Mesenchymal stem cell (in vitro differentiated cells and primary cell): ENCODE data around the gene BOC.

Experiments used
- DNase-seq: peaks from one replicate; pipeline ENCODE4 v3.0.0-alpha.2; 2013
- H2AFZ ChIP-seq: one replicate; pipeline ENCODE4 v1.6.1; 2013; ENCODE audit warnings: low read depth, mild to moderate bottlenecking, control low read depth, inconsistent platforms, low read length, moderate library complexity
- H2AK5ac ChIP-seq: 2 replicates; pipeline ENCODE4 v1.6.1; 2013; ENCODE audit warnings: low read length, moderate library complexity, mild to moderate bottlenecking, inconsistent platforms; ENCODE audit not compliant: severe bottlenecking
- H2BK120ac ChIP-seq: one replicate; pipeline ENCODE4 v1.6.1; 2013; ENCODE audit warnings: low read depth, mild to moderate bottlenecking, inconsistent platforms, low read length, moderate library complexity
- H2BK12ac ChIP-seq, 2 experiments: one replicate each; pipeline ENCODE4 v1.6.1; 2013; ENCODE audit warnings: inconsistent platforms in 2 of 2, low read length in 2 of 2, mild to moderate bottlenecking in 2 of 2, moderate library complexity in 2 of 2, control low read depth in 1 of 2
- H2BK15ac ChIP-seq: one replicate; pipeline ENCODE4 v1.6.1; 2013; ENCODE audit warnings: mild to moderate bottlenecking, low read depth, inconsistent platforms; ENCODE audit not compliant: poor library complexity, severe bottlenecking
- H2BK5ac ChIP-seq: 2 replicates; pipeline ENCODE4 v1.6.1; 2013; ENCODE audit warnings: low read depth, mild to moderate bottlenecking, low read length, control low read depth, inconsistent platforms; ENCODE audit not compliant: poor library complexity, severe bottlenecking
- H3K14ac ChIP-seq, 2 experiments: one replicate each; pipeline ENCODE4 v1.6.1; 2013; ENCODE audit warnings: inconsistent platforms in 2 of 2, low read length in 2 of 2, control low read depth in 1 of 2, mild to moderate bottlenecking in 1 of 2, moderate library complexity in 1 of 2
- H3K18ac ChIP-seq, 2 experiments: one replicate each; pipeline ENCODE4 v1.6.1; 2013; ENCODE audit warnings: inconsistent platforms in 2 of 2, low read length in 2 of 2, control low read depth in 1 of 2, low read depth in 1 of 2, mild to moderate bottlenecking in 1 of 2
- H3K23ac ChIP-seq, 2 experiments: one replicate each; pipeline ENCODE4 v1.6.1; 2013; ENCODE audit warnings: inconsistent platforms in 2 of 2, low read length in 2 of 2, mild to moderate bottlenecking in 2 of 2, moderate library complexity in 2 of 2, control low read depth in 1 of 2
- H3K27ac ChIP-seq: 2 replicates; pipeline ENCODE4 v1.5.1; 2013; ENCODE audit warnings: mild to moderate bottlenecking, moderate library complexity, low read length, control low read depth, inconsistent platforms; ENCODE audit not compliant: poor library complexity, severe bottlenecking
- H3K27me3 ChIP-seq, 2 experiments: 2 replicates each; pipeline versions ENCODE4 v1.6.1 to v1.7.0; 2013; ENCODE audit warnings: low read length in 2 of 2, mild to moderate bottlenecking in 2 of 2, moderate library complexity in 2 of 2, control low read depth in 1 of 2, inconsistent platforms in 1 of 2; ENCODE audit not compliant: control insufficient read depth in 1 of 2, insufficient read depth in 1 of 2
- H3K36me3 ChIP-seq, 2 experiments: 2 replicates each; pipeline versions ENCODE4 v1.6.1 to v1.7.0; 2013; ENCODE audit warnings: low read length in 2 of 2, control low read depth in 1 of 2, inconsistent platforms in 1 of 2, low read depth in 1 of 2, mild to moderate bottlenecking in 1 of 2; ENCODE audit not compliant: insufficient read depth in 2 of 2, control insufficient read depth in 1 of 2
- H3K4ac ChIP-seq, 2 experiments: one replicate each; pipeline ENCODE4 v1.6.1; 2013; ENCODE audit warnings: inconsistent platforms in 2 of 2, low read length in 2 of 2, mild to moderate bottlenecking in 2 of 2, moderate library complexity in 2 of 2, control low read depth in 1 of 2, low read depth in 1 of 2
- H3K4me1 ChIP-seq: 2 replicates; pipeline ENCODE4 v1.6.1; 2013; ENCODE audit warnings: low read depth, low read length, control low read depth; ENCODE audit not compliant: control insufficient read depth, insufficient read depth
- H3K4me2 ChIP-seq: 2 replicates; pipeline ENCODE4 v1.6.1; 2013; ENCODE audit warnings: low read length, mild to moderate bottlenecking, inconsistent platforms; ENCODE audit not compliant: poor library complexity, severe bottlenecking
- H3K4me3 ChIP-seq, 2 experiments: 2 replicates each; pipeline versions ENCODE4 v1.5.1 to v1.7.0; 2013; ENCODE audit warnings: low read length in 2 of 2, mild to moderate bottlenecking in 2 of 2, control low read depth in 1 of 2, low read depth in 1 of 2; ENCODE audit not compliant: insufficient read depth in 1 of 2
- H3K79me1 ChIP-seq: replicated peaks from 2 replicates; pipeline ENCODE4 v1.6.1; 2013; ENCODE audit warnings: mild to moderate bottlenecking, control low read depth, low read length, inconsistent platforms; ENCODE audit not compliant: poor library complexity, severe bottlenecking
- H3K9ac ChIP-seq: 2 replicates; pipeline ENCODE4 v1.7.0; 2013; ENCODE audit warnings: mild to moderate bottlenecking, low read length, moderate library complexity
- H3K9me3 ChIP-seq: 2 replicates; pipeline ENCODE4 v1.7.0; 2013; ENCODE audit warnings: mild to moderate bottlenecking, low read length; ENCODE audit not compliant: control insufficient read depth
- H4K8ac ChIP-seq: one replicate; pipeline ENCODE4 v1.6.1; 2013; ENCODE audit warnings: inconsistent platforms, mild to moderate bottlenecking, low read length, moderate library complexity
- H4K91ac ChIP-seq: one replicate; pipeline ENCODE4 v1.6.1; 2013; ENCODE audit warnings: mild to moderate bottlenecking, low read length, inconsistent platforms
- WGBS: methylation state at CpG from one replicate; pipeline ENCODE4 v1.1.7; 2013; ENCODE audit warnings: mixed read lengths; 5-methylcytosine and 5-hydroxymethylcytosine counted together

The BOC gene

DNA sequence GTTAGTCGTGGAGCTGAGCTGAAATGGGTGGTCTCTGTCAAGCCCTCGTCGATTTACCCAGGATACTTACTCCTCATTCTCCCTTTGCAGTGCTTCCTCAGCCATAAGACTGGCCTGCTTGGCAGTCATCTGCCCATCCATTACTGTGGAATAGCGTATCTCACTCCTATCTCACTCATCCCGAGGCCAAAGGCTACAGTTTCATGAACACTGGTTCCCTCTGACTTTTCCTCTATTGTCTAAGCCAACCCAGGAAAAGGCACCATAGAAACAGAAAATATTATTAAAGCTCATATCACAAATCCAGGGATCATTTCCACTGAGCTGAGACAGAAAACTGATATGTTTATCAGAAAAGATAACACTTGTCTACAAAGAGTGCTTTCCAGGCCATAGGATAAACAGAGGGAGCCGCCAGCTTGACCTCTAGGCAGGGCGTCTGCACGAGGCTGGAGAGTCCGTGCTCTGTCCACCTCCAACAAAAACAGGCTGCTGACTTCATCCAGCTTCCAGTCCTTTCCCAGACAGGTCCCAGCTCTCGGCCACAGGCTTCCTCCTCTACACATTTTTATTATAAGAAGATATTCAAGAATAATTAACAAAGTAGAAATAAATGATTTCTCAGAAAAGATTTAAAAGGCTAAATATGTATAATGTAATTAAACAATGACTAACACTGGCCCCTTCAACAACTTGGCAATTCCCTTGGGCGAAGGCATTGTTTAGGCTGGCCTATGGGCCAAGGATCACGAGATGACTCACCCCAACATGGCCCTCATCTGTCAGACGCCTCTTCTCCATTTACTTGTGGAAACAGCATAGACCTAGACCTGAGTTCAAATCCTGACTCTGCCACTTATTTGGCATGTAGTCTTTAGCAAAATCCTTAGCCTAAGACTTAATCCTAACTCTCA lies 27.4 kb upstream of the BOC start:
- no peak overlapping the region for H3K27ac ChIP-seq
- H3K4ac ChIP-seq = peak overlapping the region in 1 of 2 experiments; percentile 68
- peaks cover 25% of the 10 kb centered on the region for H3K9me3 ChIP-seq
- no peak overlapping the region for H4K8ac ChIP-seq
- H2BK120ac ChIP-seq = no peak overlapping the region
- H2BK15ac ChIP-seq = no peak overlapping the region
- H3K18ac ChIP-seq = no peak overlapping the region
- H3K79me1 ChIP-seq = no peaks in the 10 kb centered on the region
- H2AFZ ChIP-seq = no peak overlapping the region
- H4K91ac ChIP-seq = no peak overlapping the region
- H3K4me3 ChIP-seq = no peak overlapping the region
- H3K36me3 ChIP-seq = no peaks in the 10 kb centered on the region
- H2AK5ac ChIP-seq = peak overlapping the region; percentile 12
- H2BK12ac ChIP-seq = peak overlapping the region in 1 of 2 experiments; percentile 67
- H3K23ac ChIP-seq = peak overlapping the region in 1 of 2 experiments; percentile 25
- no peak overlapping the region for H2BK5ac ChIP-seq
- no peak overlapping the region for H3K14ac ChIP-seq
- H3K27me3 ChIP-seq = no peaks in the 10 kb centered on the region
- H3K9ac ChIP-seq = no peak overlapping the region
- peaks cover 5% of the 10 kb centered on the region for H3K4me1 ChIP-seq
- DNase-seq = peak; percentile 15
- no peak overlapping the region for H3K4me2 ChIP-seq
- WGBS = 73% methylated on average over 12 of the region's 13 CpGs

DNA sequence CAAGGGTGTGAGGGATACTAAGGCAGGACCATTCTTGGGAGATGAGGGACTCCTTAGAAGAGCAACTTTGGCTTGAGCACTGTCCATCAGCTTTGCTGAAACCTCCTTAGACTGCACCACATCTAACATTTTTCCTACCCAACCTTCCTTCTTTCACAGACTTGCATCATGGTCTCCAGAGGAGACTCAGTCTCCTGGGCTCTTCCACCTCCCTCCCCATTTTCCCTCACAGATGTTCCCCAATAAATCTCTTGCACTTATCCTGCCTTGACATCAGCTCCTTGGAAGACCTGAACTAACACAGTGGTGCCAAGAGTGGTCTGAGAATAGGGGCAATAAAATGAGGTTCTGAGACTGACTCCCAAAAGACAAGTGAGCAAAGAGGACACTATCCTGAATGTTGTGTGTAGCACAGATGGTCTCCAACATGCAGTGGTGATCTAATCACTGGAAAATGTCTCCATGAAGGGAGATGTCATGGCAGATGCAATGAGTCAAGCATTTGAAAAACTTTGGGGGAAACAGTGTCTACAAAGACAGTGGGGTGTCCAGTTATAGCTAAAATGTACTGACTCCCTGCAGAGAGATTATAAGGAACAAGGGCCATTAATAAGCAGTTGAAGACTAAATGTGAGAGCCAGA lies 26.0 kb upstream of the BOC start:
- H3K4ac ChIP-seq = no peak overlapping the region
- peaks cover 29% of the 10 kb centered on the region for H3K9me3 ChIP-seq
- no peak overlapping the region for H4K91ac ChIP-seq
- no peak overlapping the region for H2BK120ac ChIP-seq
- H3K36me3 ChIP-seq = no peaks in the 10 kb centered on the region
- H3K14ac ChIP-seq = no peak overlapping the region
- no peak overlapping the region for H3K9ac ChIP-seq
- no peak overlapping the region for H2BK5ac ChIP-seq
- H3K23ac ChIP-seq = no peak overlapping the region
- H3K4me2 ChIP-seq = no peak overlapping the region
- H4K8ac ChIP-seq = no peak overlapping the region
- no peaks in the 10 kb centered on the region for H3K4me1 ChIP-seq
- H3K27me3 ChIP-seq = no peaks in the 10 kb centered on the region
- no peak overlapping the region for H2BK15ac ChIP-seq
- H3K79me1 ChIP-seq = no peaks in the 10 kb centered on the region
- H2AK5ac ChIP-seq = no peak overlapping the region
- peak; percentile 9 for DNase-seq
- no peak overlapping the region for H2AFZ ChIP-seq
- no peak overlapping the region for H3K4me3 ChIP-seq
- no peak overlapping the region for H3K27ac ChIP-seq
- no peak overlapping the region for H3K18ac ChIP-seq
- H2BK12ac ChIP-seq = no peak overlapping the region

DNA sequence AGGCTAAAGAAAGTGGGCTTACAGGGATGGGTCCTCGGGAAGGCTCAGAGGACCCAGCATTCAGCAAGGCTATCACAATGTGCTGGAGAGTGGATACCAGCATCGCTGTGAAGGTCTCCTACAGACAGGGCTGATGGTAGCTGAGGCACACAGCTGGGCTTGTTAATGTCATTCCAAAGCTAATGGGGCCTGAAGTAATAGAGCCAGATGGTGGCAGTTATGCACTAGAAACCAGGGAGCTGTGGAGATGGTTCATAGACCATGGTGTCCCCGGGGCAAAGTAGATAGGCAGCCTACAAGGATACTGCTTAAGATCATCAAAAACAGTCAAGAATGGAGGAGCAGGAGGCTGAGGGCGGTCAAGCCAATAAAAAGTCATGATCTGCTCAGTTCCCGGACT lies 24.8 kb upstream of the BOC start:
- Histone ChIP-seq H4K91ac (no peak overlapping the region), H3K4me1 (no peaks in the 10 kb centered on the region), H3K4me3 (no peak overlapping the region), H3K27me3 (no peaks in the 10 kb centered on the region), H2BK15ac (no peak overlapping the region), H2AK5ac (no peak overlapping the region), H3K4me2 (no peak overlapping the region), H2BK5ac (no peak overlapping the region), H4K8ac (no peak overlapping the region), H3K36me3 (no peaks in the 10 kb centered on the region), H2AFZ (no peak overlapping the region), H3K14ac (no peak overlapping the region), H2BK12ac (no peak overlapping the region), H3K4ac (no peak overlapping the region), H3K18ac (no peak overlapping the region), H3K27ac (no peak overlapping the region), H3K79me1 (no peaks in the 10 kb centered on the region), H3K23ac (no peak overlapping the region), H2BK120ac (no peak overlapping the region), H3K9me3 (peaks cover 29% of the 10 kb centered on the region), H3K9ac (no peak overlapping the region)
- no peak for DNase-seq
- 89% methylated on average over 5 of the region's 5 CpGs for WGBS

DNA sequence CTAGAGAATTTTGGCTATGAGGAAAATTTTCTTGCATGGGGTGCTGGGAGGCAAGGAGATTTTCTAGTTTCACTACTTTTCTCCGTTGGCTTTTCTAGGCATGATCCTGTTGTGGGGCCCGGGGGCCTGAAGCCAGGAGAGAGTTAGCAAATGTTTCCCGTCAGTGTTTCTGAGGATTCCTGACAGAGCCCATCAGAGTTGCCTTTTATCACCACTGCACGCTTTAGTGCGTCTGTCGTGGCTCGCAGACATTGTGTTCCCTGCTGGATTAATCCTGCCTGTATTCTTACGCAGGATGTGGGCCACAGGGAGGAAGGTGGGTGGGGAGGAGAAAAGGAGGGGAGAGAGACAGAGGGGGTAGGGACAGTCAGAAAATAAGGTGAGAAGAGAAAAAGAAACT lies 18.1 kb upstream of the BOC start:
- peak; percentile 40 for DNase-seq
- no peak overlapping the region for H3K14ac ChIP-seq
- H2BK5ac ChIP-seq = peak overlapping the region; percentile 22
- H4K91ac ChIP-seq = no peak overlapping the region
- H2BK15ac ChIP-seq = no peak overlapping the region
- no peak overlapping the region for H2AK5ac ChIP-seq
- H3K36me3 ChIP-seq = no peaks in the 10 kb centered on the region
- peak overlapping the region; percentile 73 for H2BK120ac ChIP-seq
- WGBS = 17% methylated on average over 8 of the region's 8 CpGs
- H3K9me3 ChIP-seq = peaks cover 7% of the 10 kb centered on the region
- no peak overlapping the region for H3K23ac ChIP-seq
- H4K8ac ChIP-seq = peak overlapping the region; percentile 17
- H3K4me1 ChIP-seq = peaks cover 3% of the 10 kb centered on the region
- H2BK12ac ChIP-seq = peak overlapping the region in 1 of 2 experiments; percentile 76
- H3K4me2 ChIP-seq = peak overlapping the region; percentile 7
- no peak overlapping the region for H3K4me3 ChIP-seq
- no peaks in the 10 kb centered on the region for H3K79me1 ChIP-seq
- peak overlapping the region; percentile 37 for H3K27ac ChIP-seq
- no peaks in the 10 kb centered on the region for H3K27me3 ChIP-seq
- no peak overlapping the region for H3K9ac ChIP-seq
- H3K18ac ChIP-seq = peak overlapping the region in 1 of 2 experiments; percentile 21
- H2AFZ ChIP-seq = no peak overlapping the region
- peak overlapping the region in 1 of 2 experiments; percentile 82 for H3K4ac ChIP-seq
